Stimulated activated naive CD8-positive, alpha-beta T cell treated with anti-CD3 and anti-CD28 coated beads, Interleukin-15, Interleukin-2, amounts not matched to agents 100 U/mL and 50 U/mL, for 24 hours (primary cell): Measurements from ENCODE around the gene NKD1.

Source experiments
- ATAC-seq: fragments of 150-1000 bp; cut with Tn5 transposase; one replicate; pipeline ENCODE4 v1.10.0; 2021
- DNase-seq: peaks from one replicate; pipeline ENCODE4 v3.0.0; 2021

The NKD1 gene

DNA sequence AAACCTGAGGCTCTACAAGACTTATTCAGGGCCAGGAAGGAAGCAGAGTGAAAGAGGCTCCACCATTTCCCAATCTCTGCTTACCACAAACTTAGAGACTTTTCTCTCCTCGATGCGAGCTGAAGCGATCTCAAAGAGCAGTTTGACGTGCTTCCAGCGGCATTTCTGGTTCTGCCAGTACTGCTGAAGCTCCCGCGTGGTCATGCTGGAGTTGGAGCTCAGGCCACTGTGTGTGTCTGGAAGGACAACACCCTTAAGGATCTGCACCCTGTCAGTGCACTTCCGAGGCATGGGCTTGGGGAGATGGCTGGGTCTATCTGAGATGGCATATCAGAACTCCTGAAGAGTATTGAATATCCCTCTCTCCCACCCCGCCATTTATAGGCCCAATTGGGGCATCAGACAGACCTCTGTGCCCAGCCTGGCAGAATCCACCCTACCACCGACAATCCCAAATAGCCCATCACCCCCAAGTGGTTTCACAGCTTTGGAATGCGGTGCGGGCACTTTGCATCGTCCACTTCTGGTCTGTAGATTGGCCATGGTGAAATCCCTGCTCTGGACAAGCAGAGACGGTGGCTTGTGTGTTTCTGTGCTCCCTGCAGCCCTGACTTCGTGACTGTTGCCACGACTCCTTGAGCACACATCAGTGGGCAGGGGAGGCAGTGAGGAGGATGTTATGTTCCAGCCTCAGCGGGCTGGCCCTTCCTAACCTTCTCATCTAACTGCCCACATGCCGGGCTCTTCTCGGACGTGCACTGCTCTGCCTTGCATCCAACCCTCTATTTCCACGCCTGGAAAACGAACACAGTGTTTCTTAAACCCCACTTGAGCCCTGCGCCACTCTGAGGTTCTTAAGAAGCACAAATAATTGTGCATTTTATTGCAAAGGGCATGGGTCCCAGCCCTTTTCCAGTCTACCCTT is 127.8 kb downstream of the NKD1 start:
- no peak for ATAC-seq
- no peak for DNase-seq

DNA sequence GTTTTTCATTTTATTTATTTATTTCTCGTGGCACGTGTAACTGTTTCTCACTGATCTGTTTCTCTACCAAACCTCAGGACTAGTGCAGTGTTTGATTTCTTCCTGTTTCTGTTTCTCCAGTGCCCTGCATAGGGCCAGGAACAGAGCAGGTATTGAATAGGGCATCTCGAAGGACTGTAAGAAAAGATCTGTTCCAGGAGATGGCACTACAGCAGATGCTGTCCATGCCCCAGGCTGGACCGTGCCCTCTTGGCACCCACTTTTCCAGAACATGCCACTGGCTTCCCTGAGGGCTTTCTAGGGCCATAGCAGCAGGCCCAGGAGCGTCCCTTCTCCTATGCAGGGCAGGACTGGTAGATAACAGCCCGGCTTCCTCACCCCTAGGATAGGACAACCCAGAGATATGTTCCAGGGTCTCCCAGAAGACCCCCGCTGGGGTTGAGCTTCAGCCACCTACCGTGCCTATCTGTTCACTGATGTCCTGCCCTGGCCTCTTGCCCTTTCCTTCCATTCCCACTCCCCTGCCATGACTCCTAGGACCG is 128.6 kb downstream of the NKD1 start:
- DNase-seq (no peak), ATAC-seq (no peak)

DNA sequence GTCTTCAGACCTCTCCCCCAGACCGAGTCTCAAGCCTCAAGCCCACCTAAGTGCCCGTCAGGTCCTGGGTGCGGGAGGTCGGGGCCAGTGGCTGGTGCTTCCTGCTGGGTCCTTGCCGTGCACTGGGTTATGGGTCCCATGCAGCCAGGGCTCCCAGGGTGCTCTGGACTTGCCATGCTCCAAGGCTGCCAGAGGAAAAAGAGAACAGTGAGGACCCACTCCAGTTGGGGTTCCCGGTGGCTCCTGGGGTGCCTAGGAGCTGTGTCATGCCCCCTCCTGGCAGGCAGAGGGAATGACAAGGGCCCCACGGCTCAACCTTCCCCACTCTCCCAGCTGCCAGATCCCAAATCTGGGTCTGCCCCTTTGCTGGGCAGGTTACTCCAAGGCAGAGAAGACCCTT is 129.2 kb downstream of the NKD1 start:
- DNase-seq: peak; percentile 37
- no peak for ATAC-seq

DNA sequence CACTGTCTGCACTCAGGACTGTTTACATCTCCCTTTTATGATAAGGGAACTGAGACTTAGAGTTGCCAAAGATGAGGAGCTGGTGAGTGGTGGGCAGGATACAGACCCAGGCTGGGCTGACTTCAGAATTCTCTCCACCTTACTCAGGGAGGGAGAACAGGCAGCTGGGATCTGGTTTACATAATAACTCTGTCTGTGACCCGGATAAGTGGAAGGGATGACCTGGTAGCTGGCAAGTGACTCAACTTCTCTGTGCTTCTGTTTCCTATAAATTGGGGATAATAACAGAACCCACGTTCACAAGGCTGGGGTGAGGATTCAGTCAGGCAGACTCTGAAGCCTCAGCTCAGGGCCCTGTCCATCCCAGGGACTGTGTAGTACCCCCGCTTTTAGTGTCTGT is 130.3 kb downstream of the NKD1 start:
- DNase-seq: no peak
- no peak for ATAC-seq

DNA sequence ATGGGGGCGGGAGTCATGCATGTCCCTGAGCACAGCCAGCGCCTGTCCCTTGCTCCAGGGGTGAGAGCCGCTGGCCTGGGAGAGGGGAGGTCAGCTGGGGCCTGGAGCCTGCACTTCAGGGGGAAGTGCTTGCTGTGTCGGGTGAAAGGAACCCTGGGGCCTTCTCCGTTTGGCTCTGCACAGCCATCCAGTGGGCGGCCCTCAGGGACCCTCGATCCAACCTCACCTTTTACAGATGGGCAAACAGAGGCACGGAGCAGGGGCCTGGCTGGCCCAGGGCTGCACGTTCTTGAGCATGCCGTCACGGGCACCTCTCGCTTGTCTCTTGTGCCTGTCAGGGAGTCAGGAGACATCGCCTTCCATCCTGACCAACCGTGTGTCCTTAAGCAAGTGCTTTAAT is 131.1 kb downstream of the NKD1 start:
- DNase-seq (no peak), ATAC-seq (no peak)

DNA sequence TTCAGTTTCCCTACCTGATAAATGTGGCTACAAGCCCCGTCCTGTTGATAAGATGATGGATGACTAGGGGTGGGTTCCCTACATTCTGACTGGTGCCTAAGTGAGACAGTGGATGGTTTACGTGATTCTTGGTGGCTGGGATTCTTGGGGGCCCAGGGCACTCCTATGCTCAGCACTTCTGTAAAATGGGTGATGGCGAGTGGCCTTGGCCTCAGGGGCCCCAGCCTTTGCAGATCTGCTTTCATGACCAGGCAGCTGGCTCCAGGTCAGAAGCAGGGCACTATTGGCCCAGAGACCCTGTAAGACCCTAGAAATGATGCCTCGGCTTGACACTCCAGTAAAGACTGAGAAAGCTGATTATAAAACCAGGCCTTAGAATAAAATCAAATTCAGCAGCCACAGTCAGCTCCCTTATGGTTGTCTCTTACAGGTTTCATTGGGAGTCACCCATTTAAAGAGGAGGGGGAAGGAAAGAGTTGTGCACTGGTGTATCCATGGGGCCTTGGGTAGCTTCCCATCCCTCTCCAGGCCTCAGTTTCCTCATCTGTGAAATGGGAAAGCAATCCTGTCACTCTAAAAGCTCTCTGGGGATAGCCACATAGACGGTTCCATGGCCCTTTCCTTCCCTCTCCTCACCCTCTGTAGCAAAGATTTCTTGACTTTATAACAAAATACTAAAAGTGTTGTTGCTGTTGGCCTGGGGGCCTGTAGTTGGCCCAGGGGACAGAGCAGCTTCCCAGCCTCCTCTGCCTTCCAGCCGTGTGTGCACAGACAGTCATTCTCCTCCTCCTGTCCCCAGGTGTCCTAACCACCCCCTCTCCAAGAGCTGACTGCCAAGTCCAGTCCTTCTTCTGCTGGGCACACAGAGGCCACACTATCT is 131.7 kb downstream of the NKD1 start:
- DNase-seq: no peak
- no peak for ATAC-seq

DNA sequence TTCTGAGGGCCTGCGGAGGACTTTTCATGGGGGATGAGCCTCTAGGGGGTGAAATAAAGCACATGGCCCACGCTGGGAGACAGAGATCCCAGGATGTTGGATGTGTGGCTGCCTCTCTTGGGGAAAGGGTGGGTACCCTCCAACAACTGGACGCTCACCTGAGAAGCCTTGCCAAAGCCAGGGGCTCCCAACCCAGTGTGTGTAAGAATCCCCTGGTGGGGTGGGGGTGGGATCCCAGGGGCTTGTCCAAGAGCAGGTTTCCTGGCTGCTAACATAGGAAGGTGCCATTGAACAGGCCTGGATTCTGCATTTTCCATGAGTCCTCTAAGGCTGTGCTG is 132.3 kb downstream of the NKD1 start:
- no peak for ATAC-seq
- no peak for DNase-seq

DNA sequence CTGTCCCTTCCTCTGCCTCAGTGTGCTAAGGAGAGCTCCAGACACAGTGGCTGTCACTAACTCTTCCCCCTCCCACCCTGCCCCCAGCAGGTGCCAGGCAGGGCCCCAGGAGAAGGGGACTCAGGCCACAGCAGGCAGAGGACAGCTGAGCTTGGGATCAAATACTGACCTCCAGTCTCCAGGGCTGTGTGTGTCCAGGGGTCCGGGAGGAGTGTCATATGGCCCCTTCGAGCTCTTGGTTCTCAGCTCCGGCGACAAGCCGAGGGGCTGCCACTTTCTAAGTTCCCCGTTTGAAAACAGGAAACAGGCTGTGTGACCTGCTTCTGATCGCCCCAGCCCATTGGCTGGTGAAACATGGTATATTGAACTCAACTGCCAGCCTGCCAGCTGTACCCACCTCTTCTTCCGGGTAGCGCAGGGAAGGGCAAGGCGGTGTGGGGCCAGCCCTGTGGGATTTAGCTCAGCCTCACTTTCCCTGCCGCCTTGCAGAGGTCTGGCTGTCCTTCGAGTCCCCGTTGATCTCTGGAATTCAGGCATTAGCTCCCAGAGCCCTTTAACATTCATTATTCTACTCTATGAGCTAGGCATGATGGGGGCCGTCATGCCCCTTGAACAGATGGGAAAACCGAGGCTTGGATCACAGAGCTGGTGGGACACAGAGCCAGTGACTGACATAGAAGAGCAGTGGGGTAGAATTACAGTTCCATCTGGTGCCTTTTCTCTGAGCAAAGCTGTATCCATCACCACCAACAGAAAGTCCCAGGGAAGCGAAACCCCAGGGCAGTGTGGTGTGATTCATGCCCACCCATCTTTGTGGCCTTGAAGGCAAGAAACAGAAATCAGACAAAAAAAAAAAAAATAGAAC is 133.1 kb downstream of the NKD1 start, which contains the start of gene SNX20:
Gene SNX20 (minus strand): TSS at position 292 of the 865 bp plus-strand sequence. CDS start 3,786 bp downstream, outside the sequence.
- DNase-seq: peak; percentile 63
- peak; percentile 69 for ATAC-seq

DNA sequence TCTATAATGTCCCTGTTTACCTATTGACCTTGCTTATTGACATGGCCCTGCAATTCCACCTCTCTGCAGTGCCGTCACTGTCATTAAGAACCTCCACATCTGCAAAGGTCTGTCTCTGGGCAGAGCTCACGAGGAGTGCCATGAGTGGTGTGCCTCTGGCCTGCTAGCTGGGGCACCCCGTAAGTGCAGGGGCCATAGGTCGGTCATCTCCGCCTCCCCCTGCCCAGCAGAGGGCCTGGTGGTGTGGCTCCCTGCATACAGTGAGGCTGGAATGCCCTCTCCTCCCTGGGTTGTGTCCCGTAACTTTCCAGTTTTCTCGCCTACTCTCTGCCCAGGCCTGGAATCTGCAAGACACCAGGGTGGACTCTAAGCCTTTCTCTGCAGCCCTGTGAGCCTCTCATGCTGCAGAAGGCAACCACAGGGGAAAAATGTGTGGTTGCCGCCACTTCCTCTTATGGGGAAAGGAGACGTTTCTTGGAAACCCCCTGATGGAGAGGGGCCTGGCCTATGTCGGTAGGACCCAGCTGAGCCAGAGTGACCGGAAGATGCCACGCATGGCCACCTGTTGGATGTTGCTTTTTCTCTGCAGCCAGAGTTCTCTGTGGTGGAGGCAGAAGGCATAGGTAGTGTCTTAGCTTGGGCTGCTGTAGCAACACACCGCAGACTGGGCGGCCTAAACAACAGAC is 135.6 kb downstream of the NKD1 start:
- DNase-seq: peak; percentile 67
- ATAC-seq: peak; percentile 41

DNA sequence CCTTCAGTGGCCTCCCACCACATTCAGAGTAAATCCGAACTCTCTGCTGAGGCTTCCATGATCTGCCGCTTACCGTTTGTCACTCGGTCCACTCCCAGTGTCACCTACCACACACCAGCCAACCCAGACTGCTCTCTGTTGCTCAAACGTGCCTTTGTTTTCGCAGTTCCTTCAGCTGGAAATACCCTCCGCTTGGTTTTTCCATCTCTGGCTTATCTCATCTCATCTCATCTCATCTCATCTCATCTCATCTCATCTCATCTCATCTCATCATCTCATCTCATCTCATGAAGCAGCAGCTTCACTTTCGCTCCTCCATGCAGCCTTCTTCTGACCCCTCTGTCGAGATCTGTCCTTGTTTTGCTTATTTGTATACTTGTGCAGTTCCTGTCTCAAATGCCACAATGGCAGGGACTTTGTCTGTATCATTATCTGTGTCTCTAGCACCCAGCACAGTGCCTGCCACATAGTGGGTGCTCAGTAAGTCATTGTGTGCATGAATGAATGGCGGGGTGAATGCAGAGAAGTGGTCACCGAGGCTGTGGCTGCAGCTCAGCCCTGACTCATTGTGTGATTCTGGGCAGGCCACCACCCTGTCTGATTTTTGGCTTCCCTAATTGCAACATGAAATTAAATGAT is 136.7 kb downstream of the NKD1 start:
- DNase-seq (peak; percentile 44), ATAC-seq (peak; percentile 42)

DNA sequence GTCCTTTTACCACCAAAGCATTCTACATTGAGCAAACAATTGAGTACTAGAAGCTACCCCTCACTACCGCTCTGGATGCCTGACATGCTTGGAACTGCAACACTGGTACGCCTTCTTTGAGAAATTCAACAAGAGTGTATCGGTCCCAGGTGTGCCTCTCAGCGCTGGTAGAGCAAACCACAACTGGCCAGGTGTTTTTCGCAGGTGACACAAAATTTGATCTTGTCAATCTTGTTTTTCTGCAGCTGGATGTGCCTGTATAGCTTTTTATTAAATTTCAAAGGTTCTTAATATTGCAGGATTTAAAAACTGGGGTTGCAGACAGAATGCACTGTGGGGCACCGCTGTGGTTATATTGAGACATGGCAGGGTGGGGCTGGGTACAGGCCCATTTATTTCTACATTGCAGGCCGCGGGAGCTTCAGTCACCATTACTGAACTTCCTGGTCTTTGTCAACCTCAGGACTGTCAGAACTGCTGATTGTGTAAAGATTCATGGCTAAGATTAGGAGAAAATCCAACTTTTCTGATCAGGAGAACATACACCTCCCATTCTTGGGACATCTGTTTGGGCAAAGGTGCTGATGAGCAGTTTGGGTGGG is 137.4 kb downstream of the NKD1 start:
- ATAC-seq (no peak), DNase-seq (no peak)

DNA sequence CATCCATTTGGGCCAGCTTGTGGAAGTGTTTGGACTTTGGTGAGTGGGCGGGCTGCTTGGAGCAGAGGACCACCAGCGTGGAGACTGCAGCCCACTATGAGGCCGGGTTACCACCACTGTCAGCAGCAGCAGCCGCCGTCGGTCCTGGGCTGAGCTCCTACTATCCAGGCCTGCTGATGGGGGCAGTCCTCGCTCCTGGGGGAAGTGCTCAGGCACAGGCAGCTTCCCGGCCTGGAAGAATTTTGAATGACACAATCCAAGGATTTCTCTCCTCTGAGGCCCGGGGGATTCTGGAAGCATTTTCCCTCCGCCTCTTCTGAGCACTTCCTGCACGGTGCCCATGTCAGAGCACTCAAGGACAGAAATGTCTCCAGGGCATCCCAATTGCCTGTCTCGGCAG is 139.9 kb downstream of the NKD1 start:
- no peak for DNase-seq
- no peak for ATAC-seq

DNA sequence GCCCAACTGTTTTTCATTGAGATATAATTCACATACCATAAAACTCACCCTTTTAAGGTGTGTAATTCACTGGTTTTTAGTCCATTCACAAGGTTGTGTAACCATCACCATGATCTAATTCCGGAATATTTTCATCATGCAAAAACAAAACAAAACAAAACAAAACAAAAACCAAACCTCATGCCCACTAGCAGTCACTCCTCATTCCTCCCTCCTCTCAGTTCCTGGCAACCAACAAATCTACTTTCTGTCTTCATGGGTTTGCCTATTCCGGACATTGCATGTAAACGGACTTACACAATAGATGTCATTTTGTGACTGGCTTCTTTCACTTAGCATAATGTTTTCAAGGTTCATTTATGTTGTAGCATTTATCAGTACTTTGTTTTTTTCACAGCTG is 140.7 kb downstream of the NKD1 start:
- DNase-seq (no peak), ATAC-seq (no peak)

DNA sequence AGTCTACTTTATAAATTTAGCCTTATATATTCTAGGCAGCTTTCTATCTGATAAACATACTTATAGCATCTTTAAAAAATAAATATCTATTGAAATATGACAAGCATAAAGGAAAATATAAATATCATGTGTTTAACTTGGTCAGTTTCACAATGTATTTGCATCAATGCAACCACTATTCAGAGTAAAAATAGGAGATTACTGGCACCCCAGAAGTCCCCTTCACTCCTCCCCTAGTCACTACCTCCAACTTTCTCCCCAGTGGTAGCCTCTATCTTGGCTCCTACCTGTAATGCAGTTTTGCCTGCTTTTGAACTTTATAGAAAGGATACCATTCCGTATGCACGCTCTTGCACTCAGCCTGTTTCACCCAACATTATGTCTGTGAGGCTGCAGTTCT is 142.0 kb downstream of the NKD1 start:
- no peak for ATAC-seq
- DNase-seq: no peak

DNA sequence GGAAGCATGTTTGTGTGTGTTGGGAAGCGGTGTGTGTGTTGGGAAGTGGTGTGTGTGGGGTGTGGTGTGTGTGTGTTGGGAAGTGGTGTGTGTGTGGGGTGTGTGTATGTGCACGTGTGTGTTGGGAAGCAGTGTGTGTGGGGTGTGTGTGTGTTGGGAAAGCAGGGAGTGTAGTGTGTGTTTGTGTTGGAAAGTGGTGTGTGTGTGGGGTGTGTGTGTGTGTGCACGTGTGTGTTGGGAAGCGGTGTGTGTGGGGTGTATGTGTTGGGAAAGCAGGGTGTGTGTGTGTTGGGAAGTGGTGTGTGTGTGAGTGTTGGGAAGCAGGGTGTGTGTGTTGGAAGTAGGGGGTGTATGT is 144.4 kb downstream of the NKD1 start:
- DNase-seq (no peak), ATAC-seq (no peak)

DNA sequence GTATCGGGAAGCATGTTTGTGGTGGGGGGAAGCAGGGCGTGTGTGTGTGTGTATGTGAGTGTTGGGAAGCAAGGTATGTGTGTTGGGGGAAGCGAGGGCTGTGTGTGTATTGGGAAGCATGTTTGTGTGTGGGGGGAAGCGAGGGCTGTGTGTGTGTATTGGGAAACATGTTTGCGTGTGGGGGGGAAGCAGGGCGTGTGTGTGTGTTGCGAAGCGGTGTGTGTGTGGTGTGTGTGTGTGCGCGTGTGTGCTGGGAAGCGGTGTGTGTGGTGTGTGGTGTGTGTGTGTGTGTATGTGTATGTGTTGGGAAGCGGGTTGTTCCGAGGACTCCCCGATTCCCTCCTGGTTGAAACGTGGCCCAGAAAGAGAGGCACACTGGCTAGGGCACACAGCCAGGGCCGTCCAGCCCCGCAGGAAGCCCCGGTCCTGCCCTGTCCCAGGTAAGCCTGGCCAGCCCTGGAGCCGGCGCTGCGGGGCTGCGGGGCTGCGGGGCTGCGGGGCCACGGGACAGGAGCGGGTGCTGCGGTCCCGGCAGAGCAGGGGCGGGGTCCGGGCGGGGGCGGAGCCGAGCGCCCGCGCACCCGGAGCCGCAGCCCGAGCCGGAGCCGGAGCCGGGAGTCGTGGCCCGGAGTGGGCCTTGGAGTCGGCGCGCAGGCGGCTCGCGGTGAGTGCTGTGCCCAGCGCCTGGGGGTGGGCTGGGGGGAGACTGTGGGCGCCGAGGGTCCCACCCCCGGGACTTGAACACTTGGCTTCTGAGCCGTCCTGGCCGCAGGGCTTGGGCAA is 145.0 kb downstream of the NKD1 start, which contains the start of gene NOD2:
Gene NOD2 (plus strand): TSS at position 608 of the 783 bp plus-strand sequence. CDS start 5,890 bp downstream, outside the sequence.
- no peak for ATAC-seq
- DNase-seq: peak; percentile 42

DNA sequence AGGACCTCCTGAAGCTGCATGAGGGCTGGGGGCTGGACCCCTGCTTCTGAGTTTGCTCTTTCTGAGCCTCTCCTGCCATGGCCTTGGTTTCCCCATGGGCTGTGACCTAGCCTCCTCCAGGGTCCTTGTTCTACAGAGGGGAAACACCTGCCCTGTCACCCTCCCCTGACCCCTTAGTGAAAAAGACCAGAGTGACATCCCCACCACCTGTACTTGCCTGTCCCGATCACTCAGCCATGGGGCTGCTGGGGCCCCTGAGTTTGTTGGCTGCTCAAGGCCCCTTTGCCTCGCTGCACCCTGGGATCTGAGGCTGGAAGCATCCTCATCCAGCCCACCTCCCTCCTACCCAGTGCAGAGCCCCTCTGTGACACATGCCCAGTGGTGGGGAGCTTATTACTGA is 146.0 kb downstream of the NKD1 start:
- ATAC-seq: no peak
- DNase-seq: no peak

DNA sequence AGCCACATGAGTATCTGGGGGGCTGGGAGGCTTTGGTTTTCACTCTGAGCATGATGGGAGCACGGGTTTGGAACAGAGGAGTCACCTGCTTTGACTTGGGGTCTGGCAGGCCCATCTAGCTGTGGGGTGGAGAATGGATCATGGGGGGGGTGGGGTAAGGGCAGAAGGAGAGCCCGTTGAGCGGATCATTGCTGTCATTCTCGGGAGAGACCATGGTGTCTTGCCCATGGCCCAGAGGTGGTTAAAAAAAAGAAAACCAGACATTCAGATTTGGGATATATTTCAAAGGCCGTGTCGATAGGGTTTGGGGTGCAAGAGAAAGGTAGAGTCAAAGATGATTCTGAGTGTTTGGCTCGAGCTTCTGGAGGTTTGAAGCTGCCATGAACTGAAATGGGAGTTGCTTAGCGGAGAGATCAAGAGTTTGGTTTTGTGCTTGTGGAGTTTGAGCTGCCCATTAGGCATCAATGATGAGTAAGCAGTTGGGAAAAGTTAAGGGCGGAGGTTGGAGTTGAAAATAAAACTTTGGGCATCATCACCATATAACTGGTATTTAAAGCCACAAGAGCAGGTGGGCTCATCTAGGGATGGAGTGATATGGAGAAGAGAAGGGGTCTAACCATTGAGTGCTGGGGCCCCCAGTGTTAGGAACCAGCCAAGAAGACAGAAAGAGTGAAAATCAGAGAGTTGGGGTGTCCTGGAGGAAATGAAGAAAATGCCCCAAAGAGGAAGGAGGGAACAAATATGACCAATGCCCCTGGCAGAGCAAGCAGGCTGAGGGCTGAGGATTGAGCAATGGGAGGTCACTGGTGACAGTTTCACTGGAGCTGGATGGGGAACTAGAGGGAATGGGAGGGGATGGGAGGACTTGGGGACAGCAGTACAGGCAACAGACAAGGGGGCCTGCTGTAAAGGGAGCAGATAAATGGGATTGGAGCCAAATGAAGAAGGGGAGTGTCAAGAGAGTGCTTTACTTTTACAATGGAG is 147.1 kb downstream of the NKD1 start:
- no peak for DNase-seq
- ATAC-seq: no peak
